NCI-H2029 treated with DMSO at 0.1 percent for 48 hours (cell line): ENCODE results near the gene TTC7B.

ENCODE experiments used
- DNase-seq: peaks from one replicate; lab custom pipeline; 2025; lab: John Stamatoyannopoulos, UW

Gene TTC7B

DNA sequence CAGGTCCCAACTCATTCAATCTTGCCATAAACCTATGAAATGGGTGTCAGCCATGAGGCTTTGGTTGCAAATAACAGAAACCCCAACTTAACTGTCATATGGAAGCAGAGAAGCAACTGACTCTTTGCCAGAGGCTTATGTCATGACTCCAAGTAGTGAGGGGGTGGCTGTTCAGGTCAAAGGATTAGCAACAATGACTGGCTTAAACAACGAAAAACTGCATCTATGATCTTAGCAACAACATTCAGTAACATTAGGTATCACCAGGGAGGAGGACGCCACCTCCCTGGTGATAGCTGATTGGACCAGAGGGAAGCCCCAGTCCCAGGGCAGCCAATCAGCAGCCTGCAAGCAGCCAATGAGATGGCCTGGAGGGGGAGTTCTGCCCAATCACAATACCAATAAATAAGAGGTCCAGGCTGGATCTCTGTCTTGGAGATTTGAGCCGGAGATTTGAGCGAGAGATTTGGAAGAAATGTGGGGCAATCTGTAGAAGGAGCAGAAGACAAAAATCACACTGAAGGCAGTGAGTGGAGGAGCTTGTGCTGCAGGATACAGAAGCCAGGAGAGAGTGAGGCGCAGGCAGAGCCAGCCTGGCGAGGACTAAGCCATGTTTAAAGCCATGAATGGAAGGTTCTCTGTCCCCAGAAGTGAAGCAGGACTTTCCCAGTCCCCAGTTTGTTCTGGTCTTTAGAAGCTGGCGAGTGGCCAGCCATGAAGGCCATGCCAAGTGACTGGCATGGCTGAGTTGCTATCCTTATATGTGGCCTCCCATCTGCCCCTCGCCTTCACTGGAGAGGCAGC lies 326.1 kb downstream of the TTC7B start:
- no peak for DNase-seq

DNA sequence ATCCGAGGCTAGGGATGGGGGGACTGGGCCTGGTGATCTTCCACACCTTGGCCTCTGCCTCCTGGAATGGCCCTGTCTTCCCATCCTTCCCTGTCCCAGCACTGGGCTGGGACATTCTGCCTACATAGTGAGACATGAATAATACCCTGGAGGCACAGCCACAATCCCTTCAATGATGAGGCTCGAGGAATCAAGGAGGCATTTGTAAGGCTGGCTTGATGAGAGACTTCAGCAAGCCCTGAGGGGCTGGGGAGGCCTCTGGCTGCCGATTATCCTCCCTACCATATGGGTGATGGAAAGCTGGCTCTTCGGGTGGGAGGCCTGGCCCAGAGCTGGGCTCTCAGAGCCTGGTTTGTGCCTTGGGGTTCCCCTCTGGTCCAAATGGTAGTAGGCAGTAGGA lies 326.9 kb downstream of the TTC7B start:
- no peak for DNase-seq

DNA sequence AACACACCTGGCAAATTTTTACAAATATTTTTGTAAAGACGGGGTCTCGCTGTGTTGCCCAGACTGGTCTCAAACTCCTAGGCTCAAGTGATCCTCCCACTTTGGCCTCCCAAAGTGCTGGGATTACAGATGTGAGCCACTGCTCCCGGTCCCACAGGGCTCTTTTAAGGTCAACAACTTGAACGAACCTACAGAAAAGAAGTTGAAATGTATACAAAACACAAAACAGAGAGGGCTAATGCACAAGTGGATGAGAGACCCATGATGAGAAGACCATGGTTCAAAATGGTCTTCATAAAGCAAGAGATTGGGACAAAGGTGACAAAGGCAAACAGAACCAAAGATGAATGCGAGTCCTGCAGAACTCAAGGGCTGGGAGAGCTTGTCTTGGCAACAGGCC lies 328.0 kb downstream of the TTC7B start:
- no peak for DNase-seq

DNA sequence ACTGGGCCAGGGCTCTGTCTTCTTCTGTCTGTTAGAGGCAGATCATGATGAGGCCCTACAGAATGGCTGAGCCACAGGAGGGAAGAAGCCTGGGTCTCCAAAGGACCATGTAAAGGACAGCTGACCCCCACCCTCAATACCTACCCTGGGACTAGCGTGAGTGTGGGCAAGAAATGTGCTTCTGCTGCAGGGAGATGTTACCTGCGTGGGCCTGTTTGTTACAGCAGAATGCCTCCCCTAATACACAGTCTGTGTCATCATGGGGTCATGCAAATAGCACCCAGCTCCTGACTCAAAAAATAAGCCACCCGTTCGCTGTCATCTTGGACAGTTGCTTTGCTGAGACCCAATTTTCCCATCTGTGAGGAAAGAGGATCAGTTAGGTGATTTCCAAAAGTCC lies 328.8 kb downstream of the TTC7B start:
- DNase-seq = no peak

DNA sequence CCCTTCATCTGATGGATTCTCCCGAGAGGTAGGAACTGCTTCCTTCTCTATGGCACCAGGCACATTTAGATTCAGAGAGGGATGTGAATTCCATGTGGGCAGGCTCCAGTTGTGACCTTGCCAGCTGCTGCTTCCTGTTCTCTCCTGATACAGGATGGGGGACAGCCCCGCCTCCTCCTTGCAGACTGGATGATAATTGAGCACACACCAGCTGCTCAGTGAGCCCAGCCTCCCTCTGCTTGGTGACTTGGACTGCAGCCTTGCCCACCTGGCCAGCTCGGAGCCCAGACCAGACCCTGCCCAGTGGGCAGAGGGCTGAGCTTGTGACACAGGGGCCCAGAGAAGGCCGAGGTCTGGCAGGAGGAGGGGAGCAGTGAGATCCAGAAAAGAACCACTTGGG lies 329.2 kb downstream of the TTC7B start:
- no peak for DNase-seq

DNA sequence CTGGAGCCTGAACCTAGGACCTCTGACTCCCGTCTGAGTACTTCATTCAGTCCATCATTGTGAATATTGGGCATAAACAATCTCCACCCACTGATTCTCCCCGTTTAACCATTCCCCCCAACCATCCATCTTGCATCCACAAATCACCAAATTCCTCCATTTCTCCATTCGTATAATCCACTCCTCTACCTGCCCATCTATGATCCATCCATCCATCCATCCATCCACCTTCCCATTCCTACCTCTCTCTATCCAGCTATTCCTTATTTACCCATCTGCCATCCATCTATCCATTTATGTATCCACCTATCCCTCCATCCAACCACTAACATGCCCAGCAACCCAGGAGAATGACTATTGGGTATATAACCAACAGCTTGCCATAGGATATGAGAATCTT lies 331.9 kb downstream of the TTC7B start:
- no peak for DNase-seq

DNA sequence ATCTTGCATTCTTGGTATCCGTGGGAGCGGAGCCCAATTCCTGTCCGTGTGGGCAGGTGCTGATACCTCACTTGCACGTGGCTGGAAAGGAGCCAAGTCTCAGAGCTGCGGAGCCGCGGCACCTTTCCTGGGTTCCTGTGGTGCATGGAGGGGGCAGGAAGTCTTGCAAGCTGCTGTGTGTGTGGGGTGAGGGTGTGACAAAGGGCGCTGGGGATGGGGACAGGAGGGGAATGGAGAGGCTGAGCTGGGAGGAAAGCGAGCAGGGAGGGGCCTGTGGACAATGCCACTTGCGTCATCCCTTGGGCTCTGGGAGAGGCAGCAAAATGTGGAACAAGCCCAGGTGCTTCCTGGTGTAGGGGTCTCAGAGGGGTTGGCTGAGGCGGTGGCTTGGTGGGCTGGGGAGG lies 332.7 kb downstream of the TTC7B start:
- no peak for DNase-seq

DNA sequence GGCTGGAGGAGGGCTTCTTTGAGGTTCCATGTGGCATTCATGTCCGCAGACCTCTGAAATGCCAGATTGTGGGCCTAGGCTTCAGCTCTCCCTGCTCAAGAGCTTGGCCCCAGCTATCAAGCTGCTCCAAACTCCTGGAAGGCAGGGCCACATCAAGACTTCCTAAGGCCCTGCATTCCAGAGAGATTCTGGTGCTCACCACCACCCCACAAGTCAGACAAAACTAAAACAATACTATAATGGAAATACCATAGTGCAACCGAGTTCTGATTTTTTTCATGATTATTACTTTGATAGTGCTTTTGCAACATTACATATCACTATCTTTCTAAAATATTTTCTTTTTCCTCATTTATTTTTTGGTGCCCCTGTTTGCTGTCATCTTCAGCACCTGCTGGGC lies 333.1 kb downstream of the TTC7B start:
- no peak for DNase-seq

DNA sequence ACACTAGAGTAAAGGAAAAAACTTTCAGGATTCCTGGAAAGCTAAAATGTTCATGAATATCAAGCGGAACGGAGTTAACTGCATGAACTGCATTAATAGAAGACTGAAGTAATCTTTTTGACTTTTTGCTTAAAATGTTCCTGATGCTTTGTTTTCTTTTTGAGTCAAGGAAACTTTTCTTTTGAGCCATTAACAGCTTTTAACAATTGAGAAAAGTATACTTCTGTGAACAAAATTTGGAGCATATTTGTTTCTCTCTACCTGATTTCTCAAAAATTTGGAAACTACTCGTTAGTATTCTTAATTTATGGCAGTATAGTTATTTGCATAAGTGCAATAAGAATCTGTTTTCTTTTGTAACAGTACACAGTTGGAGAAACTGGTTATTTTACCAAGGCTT lies 340.9 kb downstream of the TTC7B start:
- DNase-seq = no peak
